ENCODE measurements around the gene RELA. TPM values are rescaled to one million over a fixed set of nuclear protein-coding genes. Genes with fewer than 3 reads are reported as not detected.

RELA gene
- total and polyA plus RNA-seq, 10 of the 15 experiments (the other 5 are each of a cell fraction or from before 2014, with no cell fraction given) = 5.1 to 56.4 (median 34.2) TPM

DNA sequence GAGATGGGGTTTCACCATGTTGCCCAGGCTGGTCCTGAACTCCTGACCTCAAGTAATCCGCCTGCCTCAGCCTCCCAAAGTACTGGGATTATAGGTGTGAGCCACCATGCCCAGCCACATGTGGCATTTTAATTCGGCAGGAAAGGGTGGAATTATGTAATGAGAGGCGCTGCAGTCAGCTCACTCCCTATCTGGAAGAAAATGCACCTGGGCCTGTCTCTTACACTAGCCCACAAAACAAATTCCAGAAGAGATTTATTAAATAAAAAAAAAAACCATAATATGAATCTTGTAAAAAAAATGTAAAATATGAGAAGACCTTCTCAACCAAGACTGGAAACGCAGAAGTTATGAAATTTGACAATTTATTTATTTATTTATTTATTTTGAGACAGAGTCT is 41.1 kb upstream of the RELA start:
- H3K9me3 ChIP-seq (replicated peaks; ENCODE audit: control insufficient read depth, insufficient read depth, low read length) = no peaks in the 10 kb centered on the region
- 16% methylated on average over 4 of the region's 4 CpGs for WGBS (ENCODE audit: insufficient coverage, insufficient replicate concordance, low lambda C conversion rate, missing lambda C conversion rate)
- in situ Hi-C loops (cut with MboI) (no loop called here), intact Hi-C loops (cut with micrococcal nuclease; ENCODE audit: unreplicated experiment) (no loop called here)
- H3K27me3 ChIP-seq (replicated peaks in 1 of 2; ENCODE audit: control insufficient read depth in 2 of 2, insufficient read depth in 2 of 2, low read length in 1 of 2) = no peaks in the 10 kb centered on the region
- ChIA-PET POLR2A (interaction anchor here (0.7 to 0.9 kb wide), 2 partner anchors 19 to 35 kb away, joined by 3 read pairs; no protein-coding TSS in a partner anchor), RAD21 (ENCODE audit: unreplicated experiment) (no interaction called here), CTCF (interaction anchor here (0.7 to 3.5 kb wide), 5 partner anchors 16 to 111 kb away, joined by 3 to 26 read pairs (median 3); partner anchors contain the start of gene RNASEH2C), SMC1A (ENCODE audit: uncharacterized antibody, unreplicated experiment) (interaction anchor here (0.6 to 1.2 kb wide), 2 partner anchors 8 to 704 kb away, joined by 3 to 4 read pairs; no protein-coding TSS in a partner anchor)
- DNase-seq (ENCODE audit: low read depth, low spot score) (no peak), FAIRE-seq (no peak), ATAC-seq (no peak)
- H3K4me1 ChIP-seq (ENCODE audit: control insufficient read depth, insufficient read depth, low read length) = peaks cover 4% of the 10 kb centered on the region; the same call in 1 of the 2 replicates
- BruUV-seq (replicated peaks) = no TSS peak
- H3K9ac ChIP-seq (ENCODE audit: control insufficient read depth, insufficient read depth, low read length) = no peak overlapping the region
- H4K20me1 ChIP-seq (ENCODE audit: control insufficient read depth, insufficient read depth) = no peaks in the 10 kb centered on the region
- no peak overlapping the region for H2AFZ ChIP-seq (ENCODE audit: control insufficient read depth, low read depth, low read length)
- no peak overlapping the region for H3K27ac ChIP-seq (ENCODE audit: control insufficient read depth, insufficient read depth)
- no peaks in the 10 kb centered on the region for H3K36me3 ChIP-seq (ENCODE audit: control insufficient read depth in 2 of 2, insufficient read depth in 2 of 2, low read length in 1 of 2)
- H3K4me3 ChIP-seq = no peak overlapping the region
- no peaks in the 10 kb centered on the region for H3K79me2 ChIP-seq (ENCODE audit: control insufficient read depth, insufficient read depth, low read length)
- H3K4me2 ChIP-seq (ENCODE audit: control insufficient read depth, insufficient read depth) = no peak overlapping the region
- TF ChIP-seq RELA (IDR thresholded peaks at IDR 0.05; ENCODE audit: borderline replicate concordance, partially characterized antibody) (no peak), BRCA1 (IDR thresholded peaks at IDR 0.05; ENCODE audit: low read depth, low read length) (no peak), ASH2L (IDR thresholded peaks at IDR 0.05; ENCODE audit: borderline replicate concordance, low read depth) (no peak), MTA2 (IDR thresholded peaks at IDR 0.05; ENCODE audit: low read depth) (no peak), ZNF24 (IDR thresholded peaks at IDR 0.05) (no peak), POU2F2 (IDR thresholded peaks at IDR 0.05; ENCODE audit: borderline replicate concordance, low read depth, low read length) (no peak), JUNB (IDR thresholded peaks at IDR 0.05) (no peak), RCOR1 (conservative IDR thresholded peaks at IDR 0.05; ENCODE audit: low read depth, low read length) (no peak), MEF2B (IDR thresholded peaks at IDR 0.05; ENCODE audit: partially characterized antibody, poor library complexity, severe bottlenecking) (no peak), RAD51 (IDR thresholded peaks at IDR 0.05) (no peak)
- TF ChIP-seq, protein P1, sequence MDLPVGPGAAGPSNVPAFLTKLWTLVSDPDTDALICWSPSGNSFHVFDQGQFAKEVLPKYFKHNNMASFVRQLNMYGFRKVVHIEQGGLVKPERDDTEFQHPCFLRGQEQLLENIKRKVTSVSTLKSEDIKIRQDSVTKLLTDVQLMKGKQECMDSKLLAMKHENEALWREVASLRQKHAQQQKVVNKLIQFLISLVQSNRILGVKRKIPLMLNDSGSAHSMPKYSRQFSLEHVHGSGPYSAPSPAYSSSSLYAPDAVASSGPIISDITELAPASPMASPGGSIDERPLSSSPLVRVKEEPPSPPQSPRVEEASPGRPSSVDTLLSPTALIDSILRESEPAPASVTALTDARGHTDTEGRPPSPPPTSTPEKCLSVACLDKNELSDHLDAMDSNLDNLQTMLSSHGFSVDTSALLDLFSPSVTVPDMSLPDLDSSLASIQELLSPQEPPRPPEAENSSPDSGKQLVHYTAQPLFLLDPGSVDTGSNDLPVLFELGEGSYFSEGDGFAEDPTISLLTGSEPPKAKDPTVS (IDR thresholded peaks at IDR 0.05; ENCODE audit: low read depth, low read length) = no peak
- TF ChIP-seq, protein P2, sequence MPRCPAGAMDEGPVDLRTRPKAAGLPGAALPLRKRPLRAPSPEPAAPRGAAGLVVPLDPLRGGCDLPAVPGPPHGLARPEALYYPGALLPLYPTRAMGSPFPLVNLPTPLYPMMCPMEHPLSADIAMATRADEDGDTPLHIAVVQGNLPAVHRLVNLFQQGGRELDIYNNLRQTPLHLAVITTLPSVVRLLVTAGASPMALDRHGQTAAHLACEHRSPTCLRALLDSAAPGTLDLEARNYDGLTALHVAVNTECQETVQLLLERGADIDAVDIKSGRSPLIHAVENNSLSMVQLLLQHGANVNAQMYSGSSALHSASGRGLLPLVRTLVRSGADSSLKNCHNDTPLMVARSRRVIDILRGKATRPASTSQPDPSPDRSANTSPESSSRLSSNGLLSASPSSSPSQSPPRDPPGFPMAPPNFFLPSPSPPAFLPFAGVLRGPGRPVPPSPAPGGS (IDR thresholded peaks at IDR 0.05; ENCODE audit: borderline replicate concordance, insufficient read depth, low read depth, low read length, poor library complexity, severe bottlenecking) = no peak
- TF ChIP-seq, protein P3, sequence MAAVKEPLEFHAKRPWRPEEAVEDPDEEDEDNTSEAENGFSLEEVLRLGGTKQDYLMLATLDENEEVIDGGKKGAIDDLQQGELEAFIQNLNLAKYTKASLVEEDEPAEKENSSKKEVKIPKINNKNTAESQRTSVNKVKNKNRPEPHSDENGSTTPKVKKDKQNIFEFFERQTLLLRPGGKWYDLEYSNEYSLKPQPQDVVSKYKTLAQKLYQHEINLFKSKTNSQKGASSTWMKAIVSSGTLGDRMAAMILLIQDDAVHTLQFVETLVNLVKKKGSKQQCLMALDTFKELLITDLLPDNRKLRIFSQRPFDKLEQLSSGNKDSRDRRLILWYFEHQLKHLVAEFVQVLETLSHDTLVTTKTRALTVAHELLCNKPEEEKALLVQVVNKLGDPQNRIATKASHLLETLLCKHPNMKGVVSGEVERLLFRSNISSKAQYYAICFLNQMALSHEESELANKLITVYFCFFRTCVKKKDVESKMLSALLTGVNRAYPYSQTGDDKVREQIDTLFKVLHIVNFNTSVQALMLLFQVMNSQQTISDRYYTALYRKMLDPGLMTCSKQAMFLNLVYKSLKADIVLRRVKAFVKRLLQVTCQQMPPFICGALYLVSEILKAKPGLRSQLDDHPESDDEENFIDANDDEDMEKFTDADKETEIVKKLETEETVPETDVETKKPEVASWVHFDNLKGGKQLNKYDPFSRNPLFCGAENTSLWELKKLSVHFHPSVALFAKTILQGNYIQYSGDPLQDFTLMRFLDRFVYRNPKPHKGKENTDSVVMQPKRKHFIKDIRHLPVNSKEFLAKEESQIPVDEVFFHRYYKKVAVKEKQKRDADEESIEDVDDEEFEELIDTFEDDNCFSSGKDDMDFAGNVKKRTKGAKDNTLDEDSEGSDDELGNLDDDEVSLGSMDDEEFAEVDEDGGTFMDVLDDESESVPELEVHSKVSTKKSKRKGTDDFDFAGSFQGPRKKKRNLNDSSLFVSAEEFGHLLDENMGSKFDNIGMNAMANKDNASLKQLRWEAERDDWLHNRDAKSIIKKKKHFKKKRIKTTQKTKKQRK (IDR thresholded peaks at IDR 0.05; ENCODE audit: low read depth, low read length) = no peak
- TF ChIP-seq, protein P4, sequence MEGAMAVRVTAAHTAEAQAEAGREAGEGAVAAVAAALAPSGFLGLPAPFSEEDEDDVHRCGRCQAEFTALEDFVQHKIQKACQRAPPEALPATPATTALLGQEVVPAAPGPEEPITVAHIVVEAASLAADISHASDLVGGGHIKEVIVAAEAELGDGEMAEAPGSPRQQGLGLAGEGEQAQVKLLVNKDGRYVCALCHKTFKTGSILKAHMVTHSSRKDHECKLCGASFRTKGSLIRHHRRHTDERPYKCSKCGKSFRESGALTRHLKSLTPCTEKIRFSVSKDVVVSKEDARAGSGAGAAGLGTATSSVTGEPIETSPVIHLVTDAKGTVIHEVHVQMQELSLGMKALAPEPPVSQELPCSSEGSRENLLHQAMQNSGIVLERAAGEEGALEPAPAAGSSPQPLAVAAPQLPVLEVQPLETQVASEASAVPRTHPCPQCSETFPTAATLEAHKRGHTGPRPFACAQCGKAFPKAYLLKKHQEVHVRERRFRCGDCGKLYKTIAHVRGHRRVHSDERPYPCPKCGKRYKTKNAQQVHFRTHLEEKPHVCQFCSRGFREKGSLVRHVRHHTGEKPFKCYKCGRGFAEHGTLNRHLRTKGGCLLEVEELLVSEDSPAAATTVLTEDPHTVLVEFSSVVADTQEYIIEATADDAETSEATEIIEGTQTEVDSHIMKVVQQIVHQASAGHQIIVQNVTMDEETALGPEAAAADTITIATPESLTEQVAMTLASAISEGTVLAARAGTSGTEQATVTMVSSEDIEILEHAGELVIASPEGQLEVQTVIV (IDR thresholded peaks at IDR 0.05; ENCODE audit: borderline replicate concordance, partially characterized antibody) = no peak
